AG09319 (cell line): ENCODE data around the gene TULP4.
"Not testable (repeated sequence)": the region's sequence is repeated elsewhere in the genome, so short reads cannot be mapped to it uniquely, and the experiment has no call there.

Experiments
- DNase-seq: peaks from one replicate; pipeline ENCODE4 v3.0.0-alpha.2; 2010; ENCODE audit warnings: low read depth; ENCODE audit errors: extremely low read depth
- TF ChIP-seq, protein P1 (sequence below): IDR thresholded peaks from 2 replicates; pipeline ENCODE4 v1.5.1; 2011; ENCODE audit warnings: low read depth, mild to moderate bottlenecking, inconsistent platforms, low read length, moderate library complexity

The TULP4 gene

GRCh38 chr6:158545043-158545966 lies 233.0 kb downstream of the TULP4 start:
- TF ChIP-seq, protein P1, sequence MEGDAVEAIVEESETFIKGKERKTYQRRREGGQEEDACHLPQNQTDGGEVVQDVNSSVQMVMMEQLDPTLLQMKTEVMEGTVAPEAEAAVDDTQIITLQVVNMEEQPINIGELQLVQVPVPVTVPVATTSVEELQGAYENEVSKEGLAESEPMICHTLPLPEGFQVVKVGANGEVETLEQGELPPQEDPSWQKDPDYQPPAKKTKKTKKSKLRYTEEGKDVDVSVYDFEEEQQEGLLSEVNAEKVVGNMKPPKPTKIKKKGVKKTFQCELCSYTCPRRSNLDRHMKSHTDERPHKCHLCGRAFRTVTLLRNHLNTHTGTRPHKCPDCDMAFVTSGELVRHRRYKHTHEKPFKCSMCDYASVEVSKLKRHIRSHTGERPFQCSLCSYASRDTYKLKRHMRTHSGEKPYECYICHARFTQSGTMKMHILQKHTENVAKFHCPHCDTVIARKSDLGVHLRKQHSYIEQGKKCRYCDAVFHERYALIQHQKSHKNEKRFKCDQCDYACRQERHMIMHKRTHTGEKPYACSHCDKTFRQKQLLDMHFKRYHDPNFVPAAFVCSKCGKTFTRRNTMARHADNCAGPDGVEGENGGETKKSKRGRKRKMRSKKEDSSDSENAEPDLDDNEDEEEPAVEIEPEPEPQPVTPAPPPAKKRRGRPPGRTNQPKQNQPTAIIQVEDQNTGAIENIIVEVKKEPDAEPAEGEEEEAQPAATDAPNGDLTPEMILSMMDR = no peak
- DNase-seq = no peak

DNA sequence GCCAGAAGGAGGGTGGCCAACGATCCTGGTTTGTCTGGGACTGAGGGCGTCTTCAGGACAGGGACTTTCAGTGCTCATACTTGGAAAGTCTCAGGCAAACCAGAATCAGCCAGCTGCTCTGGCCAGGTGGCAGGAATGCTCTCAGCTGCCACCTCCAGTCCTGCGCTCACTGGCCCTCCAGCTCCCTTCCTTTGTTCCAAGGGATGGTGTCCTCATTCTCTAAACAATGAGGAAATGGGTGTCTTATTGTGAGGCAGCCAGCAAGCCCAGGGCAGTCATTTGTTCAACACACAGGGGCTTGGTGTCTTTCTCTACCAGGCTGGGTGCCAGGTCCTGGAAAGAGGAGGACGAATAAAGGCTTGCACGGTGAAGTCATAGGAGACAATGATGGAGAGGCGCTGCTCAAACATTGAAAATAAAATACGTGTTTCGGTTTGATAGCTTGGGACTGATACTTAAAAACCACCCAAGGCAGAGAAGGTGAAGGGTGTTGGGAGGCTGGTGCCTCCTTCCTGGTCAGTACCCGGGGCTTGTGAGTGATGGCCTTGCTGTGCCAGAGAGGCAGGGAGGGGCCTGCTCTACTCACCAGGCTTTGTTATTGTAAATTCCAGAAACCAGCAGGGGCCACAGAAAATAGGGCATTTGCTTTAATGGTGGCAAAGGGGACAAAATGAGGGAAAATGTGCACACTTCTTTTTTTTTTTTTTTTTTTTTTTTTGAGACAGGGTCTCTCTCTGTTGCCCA lies 236.3 kb downstream of the TULP4 start:
- no peak for DNase-seq
- TF ChIP-seq, protein P1 = no peak

DNA sequence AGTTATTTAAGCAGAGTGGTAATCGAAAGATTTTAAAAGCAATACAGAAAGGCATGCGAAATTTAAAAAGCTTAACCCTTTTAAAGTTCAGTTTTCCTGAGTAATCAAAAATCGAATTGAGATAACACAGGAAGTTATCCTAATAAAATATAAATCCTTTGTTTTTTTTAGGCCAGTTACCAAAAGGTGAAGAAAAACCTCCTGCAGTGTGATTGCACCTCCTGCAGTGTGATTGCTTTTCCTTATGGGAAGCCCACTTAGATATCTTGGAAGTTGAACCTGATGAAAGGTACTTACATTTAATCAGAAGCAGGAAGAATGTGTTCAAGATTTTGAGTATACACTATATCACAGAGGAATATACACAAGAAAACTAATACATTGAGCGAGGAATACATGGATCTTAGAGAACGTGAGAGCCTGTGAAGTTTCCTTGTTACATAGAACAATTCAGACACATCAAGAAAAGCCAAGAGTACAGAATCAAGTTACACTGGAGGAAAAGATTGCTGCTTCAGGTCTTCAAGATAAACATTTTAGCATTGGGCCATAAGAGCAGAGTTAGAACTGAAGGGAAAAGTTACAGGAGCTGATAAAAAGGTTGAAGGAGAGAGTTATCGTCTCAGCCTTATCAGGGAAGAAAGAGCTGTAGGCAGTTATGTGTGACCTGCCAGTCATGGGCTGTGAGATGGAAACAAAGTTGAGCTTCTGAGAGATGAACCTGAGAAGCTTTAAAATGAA lies 240.0 kb downstream of the TULP4 start:
- DNase-seq = no peak
- TF ChIP-seq, protein P1 = no peak

- TF ChIP-seq, protein P1 = no peak
- DNase-seq = no peak
Observed at GRCh38 chr6:158552796-158553138, 240.5 kb downstream of the TULP4 start.

DNA sequence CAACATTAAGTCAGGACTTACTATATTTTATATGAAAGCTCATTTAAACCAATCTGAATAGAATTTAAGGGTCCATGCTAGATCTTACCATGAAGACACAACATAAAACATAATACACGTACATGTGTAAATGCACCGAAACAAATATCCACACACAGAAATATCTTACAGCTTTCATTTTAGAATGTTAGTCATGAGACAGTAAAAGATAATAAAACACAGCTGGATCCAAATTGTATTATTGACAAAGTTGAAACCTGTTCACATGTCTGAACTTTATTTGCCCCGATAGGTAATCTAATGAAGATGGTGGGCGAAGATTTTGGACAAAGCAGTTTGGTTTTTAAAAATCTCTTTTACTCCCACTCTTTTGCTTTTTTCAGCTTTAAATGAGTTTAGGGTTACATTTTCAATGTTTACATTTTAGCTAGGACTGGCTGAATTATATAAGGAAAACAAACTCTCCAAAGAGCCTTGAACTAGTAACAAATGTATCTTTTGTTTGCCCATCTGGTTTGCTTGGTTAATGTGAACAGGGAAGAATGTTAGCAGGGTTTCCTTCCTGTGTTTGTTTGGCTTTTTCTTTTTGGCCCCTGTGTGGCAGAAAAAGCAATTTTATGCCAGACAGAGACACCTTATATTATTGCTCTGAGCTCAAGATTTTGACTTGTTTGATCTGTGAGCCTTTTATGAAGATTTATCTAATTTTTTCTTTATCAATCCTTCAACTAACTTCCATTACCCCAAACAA lies 242.5 kb downstream of the TULP4 start:
- no peak for DNase-seq

GRCh38 chr6:158556113-158556512 lies 243.8 kb downstream of the TULP4 start:
- DNase-seq = no peak
- TF ChIP-seq, protein P1 = no peak

More for the DNA sequence above, 242.5 kb downstream of the TULP4 start:
- TF ChIP-seq, protein P1 = no peak

GRCh38 chr6:158557110-158557509 lies 244.8 kb downstream of the TULP4 start:
- DNase-seq = not testable (repeated sequence)
